Stimulated activated CD8-positive, alpha-beta memory T cell treated with anti-CD3 and anti-CD28 coated beads, Interleukin-2, amount 100 ng/mL, for 48 hours (primary cell): ENCODE results near the gene B3GNT9.
"Not testable (repeated sequence)": the region's sequence is repeated elsewhere in the genome, so short reads cannot be mapped to it uniquely, and the experiment has no call there.

Experiments used
- DNase-seq, 2 donors: peaks; one replicate each; pipeline ENCODE4 v3.0.0-alpha.2; 2020; ENCODE audit warnings: low read depth in 2 of 2

Gene B3GNT9

DNA sequence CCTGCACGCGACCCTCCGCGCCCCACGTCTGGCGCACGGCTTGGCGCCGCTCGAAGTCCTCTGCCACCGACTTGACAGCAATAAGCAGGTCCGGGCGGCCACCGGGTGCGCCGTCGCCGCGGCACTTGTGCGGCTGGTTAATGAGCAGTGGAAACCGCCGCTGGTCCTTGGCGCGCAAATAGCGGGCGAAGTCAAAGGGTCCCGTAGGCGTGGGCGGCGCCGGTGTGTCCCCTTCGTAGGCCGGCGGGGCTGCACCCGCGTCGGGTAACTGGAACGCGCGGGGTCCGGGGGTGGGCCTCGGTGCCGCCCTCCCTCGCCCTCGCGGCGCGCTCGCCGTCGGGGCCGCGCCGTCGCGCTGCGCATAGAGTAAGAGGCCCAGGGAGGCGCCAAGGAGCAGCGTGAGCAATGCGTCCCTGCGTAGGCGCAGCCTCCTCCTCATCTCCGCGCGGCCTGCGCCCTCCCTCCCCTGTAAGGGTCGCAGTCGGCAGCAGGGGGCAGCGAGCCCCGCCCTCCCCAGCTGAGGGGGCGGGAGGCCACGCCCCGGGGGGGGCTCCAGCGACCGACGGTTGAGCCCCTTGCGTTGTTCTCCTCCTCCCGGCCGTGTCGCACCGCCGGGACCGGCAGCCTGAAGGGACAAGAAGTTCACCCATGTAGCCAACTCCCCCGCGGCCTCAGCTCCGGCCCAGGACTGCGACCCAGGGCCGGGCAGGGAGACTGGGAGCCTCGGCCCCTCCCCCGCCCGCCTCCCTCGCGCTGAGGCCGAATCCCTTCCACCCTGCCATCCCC lies 558 bp downstream of the B3GNT9 start:
- DNase-seq: no peak

- no peak for DNase-seq
These were observed 1.3 kb downstream of the B3GNT9 start for GRCh38 chr16:67149276-67150046.

- no peak for DNase-seq
These were observed 2.0 kb downstream of the B3GNT9 start for GRCh38 chr16:67148656-67149275.

DNA sequence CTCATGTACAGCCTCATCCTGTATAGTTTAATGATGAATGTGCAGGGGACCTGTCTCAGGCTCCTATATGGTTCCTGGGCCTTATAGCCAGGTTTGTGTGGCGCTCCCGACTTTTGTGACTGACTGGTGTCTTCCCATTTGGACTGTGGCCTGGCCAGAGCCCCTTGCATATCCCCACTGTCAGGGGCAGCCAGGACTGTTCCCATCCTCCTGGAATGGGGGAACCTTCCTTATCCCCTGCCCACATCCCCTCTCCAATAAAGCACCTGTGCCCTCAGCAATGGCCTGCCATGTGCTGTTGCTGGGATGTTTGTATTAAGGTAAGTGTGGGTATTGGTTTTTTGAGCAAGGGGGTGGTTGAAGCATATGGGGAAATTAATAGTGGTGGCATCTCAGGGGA lies 2.6 kb downstream of the B3GNT9 start:
- no peak for DNase-seq

DNA sequence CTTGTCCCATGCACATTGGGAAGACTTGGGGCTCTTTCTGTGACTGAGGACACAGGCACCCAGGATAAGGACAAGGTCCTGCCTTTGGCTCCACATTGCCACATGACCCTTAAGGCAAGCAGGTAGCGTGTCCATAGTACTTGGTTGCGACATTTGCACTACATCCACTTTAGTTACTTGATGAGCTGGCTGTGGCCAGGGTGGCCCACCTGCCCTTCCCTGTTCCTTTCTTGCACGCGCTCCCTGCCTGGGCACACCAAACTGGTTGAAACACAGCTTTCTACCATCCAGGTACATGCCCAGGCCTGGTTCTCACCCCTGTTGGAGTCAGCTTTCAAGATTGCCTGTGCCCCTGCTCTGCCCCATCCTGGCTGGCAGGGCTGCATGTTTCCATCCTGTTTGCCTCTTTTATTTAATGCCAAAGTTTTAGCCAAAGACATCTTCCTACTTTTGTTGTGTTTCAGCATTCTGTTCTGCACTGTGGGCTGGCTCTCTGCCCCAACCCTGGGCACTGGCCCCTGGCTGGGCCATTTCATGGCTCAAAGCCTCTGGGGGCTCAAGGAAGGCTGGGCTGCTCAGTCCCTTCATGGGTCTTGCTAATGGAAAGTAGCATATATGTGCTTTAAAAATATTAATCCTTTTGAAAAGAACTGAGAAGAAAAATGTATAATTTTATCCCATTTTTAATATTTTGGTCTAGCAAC lies 3.2 kb downstream of the B3GNT9 start:
- DNase-seq: no peak

DNA sequence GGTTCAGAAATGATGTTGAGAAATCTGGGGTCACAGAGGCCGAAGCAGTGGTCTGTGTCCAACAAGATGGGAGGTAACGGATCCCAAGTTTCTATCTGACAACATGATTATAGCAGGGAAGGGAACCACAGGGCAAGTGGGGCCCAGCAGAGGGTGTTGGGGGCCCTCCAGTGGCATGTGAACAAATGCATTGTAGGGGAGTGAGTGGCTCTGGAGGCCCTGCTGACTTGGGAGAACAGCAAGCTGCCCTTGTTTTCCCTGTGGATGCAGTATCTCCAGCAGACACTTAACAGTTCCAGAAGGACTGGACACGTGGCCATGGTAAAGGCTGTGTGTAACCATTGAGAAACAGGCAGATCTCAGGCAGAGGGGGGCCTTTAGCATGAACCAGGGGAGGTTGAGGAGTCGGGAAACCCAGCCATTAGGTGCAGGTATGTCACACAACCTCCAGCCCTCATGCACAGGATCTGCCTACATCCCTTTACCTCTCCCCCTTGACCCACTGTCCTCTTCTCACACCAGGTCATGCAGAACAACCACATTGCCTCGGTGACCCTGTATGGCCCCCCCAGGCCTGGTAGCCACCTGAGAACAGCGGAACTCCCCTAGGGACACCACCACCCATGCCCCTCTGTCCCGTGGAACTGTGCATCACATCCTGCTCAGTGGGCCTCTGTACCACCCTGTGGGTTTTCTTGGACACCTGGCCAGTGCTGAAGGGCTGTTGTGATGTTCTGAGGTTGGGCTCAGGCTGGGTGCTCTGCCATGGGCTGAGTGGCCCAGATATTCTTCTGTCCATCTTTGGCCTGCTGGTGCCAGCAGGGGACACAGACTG lies 4.1 kb downstream of the B3GNT9 start:
- DNase-seq: no peak

DNA sequence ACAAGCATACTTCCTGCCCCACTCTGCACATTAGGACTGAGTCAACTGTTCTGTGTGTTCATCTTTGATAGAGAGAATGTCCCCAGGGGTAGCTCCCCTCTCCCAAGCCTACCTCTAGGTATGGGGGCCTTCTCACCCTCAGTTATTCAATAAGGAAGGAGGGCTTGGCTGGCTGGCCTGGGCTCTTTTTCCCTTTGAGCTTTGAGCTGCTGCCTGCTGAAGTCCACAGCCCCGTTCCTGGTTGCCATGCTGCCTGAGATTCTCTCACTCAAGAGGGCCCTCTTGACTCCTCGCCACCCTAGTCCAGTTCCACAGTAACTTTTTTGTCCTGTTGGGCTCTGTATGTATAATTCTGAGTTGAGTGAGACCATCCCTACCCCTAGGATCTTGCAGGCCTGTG lies 5.1 kb downstream of the B3GNT9 start:
- DNase-seq: no peak

DNA sequence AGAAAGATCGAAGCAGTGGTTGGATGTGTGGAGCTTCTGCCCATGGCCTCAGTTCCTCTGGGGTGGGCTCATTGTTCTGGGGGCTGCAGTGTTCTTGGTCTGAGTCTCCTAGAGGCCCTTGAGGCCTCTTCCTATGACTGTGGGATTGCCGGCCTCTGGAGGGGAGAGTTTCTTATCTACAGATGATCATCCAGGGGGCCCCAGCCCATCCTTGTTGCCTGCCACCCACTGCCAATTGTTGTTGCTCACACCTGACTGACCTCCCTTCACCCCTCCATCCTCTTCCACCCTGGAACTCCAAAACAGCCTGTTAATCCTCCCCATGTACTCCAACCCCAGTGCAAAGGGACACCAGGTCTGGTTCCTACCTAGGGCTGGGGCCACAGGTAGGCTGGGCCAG lies 5.9 kb downstream of the B3GNT9 start:
- DNase-seq: no peak

DNA sequence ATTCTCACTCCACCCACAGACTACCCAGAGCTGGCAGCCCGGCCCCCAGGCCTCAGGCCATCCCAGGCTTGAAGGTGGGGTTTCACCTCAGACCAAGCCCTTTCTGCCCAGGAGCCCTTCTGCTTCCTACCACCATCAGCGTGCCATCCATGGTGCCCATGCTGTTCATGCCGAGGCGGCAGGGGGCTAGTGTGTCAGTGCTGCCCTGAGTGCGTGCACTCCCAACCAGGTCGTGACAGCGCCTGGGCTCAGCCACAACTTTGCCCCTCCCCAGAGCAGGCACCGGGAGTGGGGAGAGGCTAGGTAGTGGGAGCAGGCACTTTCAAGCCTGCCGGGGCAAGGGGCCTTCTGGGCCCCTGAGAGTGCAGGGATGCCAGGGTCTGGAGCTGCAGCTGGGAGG lies 8.5 kb downstream of the B3GNT9 start:
- no peak for DNase-seq

GRCh38 chr16:67141391-67141790 lies 9.4 kb downstream of the B3GNT9 start:
- DNase-seq: no peak

DNA sequence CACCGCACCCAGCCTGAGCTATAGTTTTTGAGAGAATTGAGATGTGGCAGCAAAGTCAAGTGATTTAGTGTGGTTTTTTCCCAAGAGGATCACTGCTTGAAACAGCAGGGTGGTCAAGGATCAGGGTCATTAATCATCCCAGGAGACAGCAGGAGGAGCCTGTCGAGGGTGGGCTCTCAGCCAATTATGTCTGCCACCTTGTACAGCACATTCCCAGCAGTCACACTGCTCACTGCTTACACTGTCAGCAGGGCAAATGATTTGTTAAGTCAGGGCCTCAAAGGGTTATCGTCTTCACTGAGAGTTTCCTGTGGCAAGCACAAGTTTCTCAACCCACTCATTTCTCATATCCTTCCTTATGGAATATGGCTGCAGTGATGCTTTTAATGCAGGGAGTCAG lies 13.2 kb downstream of the B3GNT9 start:
- no peak for DNase-seq

DNA sequence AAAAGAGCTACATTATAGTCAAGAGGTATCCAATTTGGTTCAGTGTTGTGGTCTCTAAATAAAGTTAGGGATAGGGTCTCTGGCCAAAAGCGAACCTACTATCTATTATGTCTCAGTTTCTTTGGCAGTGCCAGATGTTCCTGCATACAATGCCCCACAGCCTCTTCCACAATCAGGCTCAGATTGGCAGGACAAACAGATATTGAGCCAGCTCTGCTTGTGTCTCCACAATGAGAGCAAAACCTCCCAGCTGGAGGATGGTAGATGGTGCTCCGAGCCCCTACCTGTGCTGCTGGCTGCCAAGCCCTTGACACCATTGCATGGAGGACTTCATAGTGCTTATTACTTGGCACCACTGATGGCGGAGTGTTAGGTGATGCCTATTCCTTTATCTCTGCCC lies 21.4 kb downstream of the B3GNT9 start:
- no peak for DNase-seq

GRCh38 chr16:67128887-67129286 lies 21.9 kb downstream of the B3GNT9 start:
- DNase-seq: no peak

- DNase-seq: no peak
These were observed 22.4 kb downstream of the B3GNT9 start for GRCh38 chr16:67128417-67128816.

DNA sequence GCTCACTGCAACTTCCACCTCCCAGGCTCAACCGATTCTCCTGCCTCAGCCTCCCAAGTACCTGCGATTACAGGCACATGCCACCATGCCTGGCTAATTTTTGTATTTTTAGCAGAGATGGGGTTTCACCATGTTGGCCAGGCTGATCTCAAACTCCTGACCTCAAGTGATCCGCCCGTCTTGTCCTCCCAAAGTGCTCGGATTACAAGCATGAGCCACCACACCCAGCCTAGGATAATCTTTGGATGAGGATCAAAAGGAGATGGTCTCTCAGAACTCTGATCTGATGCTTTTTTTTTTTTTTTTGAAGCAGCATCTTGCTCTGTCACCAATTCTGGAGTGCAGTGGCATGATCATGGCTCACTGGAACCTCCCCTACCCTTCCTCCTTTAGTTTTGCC lies 28.0 kb downstream of the B3GNT9 start:
- DNase-seq: not testable (repeated sequence)

DNA sequence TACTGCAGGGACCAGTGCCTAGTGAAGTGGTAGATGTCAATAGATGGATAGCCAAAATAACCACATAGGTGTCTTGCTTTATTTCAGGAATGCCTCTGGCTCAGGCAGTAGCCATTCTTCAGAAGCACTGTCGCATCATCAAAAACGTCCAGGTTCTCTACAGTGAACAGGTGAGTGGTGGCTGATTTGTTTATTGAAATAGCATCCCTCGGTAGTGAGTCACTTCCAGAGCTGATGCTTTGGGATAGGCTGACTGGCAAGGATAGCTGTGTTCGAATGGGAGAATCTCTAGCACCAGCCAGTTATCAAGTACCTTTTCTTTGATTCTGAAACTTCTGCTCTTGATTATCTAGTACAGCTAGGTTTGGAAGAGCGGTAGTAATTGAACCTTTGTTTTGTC lies 30.8 kb downstream of the B3GNT9 start:
- no peak for DNase-seq

GRCh38 chr16:67117716-67118115 lies 33.1 kb downstream of the B3GNT9 start:
- DNase-seq: no peak

DNA sequence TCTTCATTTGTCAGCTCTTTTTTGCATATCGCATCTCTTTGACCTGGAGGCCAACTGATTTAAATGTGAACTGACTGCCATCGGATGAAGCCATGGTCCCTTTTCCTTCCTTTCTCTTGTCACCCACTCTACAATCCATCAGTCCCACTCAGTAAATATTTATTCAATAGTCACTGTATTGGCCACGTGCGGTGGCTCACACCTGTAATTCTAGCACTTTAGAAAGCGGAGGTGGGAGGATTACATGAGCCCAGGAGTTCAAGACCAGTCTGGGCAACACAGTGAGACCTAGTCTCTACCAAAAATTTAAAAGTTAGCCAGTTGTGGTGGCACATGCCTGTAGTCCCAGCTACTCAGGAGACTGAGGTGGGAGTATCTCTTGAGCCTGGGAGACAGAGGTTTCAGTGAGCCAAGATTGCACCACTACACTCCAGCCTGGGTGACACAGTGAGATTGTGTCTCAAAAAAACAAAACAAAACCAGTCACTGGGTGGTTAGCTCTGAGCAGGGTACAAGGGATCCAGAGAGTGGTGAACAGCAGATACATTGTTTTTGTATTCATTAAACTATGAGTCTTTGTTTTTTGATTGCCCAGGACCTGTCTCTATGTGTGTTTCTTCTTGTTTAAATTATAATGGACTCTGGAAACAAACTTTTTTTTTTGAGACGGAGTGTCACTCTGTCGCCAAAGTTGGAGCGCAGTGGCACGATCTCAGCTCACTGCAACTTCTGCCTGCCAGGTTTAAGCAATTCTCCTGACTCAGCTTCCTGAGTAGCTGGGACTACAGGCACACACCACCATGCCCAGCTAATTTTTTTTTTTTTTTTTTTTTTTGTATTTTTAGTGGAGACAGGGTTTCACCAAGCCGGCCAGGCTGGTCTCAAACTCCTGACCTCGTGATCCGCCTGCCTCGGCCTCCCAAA lies 34.1 kb downstream of the B3GNT9 start:
- no peak for DNase-seq

- no peak for DNase-seq
These were observed 35.2 kb downstream of the B3GNT9 start for GRCh38 chr16:67115639-67116038.

DNA sequence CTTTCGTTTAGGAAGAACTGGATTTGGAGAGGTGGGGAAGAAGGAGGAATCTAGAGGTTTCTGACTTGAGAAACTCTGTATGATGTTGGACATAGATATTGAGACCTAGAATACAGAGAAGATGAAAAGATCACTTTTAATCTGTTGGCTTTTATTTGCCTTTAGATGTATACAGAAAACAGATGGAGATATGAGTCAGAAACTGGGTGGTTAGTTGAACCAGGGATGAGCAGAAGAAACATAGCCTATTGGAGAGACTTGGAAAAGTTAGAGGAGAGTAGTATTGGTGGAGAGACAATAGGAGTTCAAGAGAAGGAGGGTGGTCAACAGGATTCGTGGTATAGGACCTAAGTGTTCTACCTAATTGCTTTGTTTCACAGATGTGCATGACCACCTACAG lies 36.0 kb downstream of the B3GNT9 start:
- no peak for DNase-seq
